GM12878 (cell line): ENCODE data around the gene SERINC5. TPM values are rescaled to one million over a fixed set of nuclear protein-coding genes. Genes with fewer than 3 reads are reported as not detected.
A peak's percentile ranks its signal among the peaks of the same experiment; 100 is the strongest.

Experiments
- ATAC-seq: fragments of 200-7000 bp; cut with Tn5 transposase; 3 replicates; pipeline ENCODE4 v1.9.1; 2020; ENCODE audit warnings: mild to moderate bottlenecking, moderate library complexity
- BruUV-seq: library from RNA; stranded (reverse); fragments of 400-500 nt; replicated peaks from 2 replicates; lab custom pipeline; 2021; lab: Mats Ljungman, UMichigan
- CTCF ChIA-PET: fragments of 300-600 bp; sonication (Branson Sonifier 250); formaldehyde crosslinking; extraction: SDS; loops from one replicate; lab custom pipeline; 2021; ENCODE audit warnings: inconsistent platforms; lab: Yijun Ruan, JAX
- POLR2A ChIA-PET: fragments of 350-600 bp; formaldehyde crosslinking; extraction: SDS; loops from one replicate; lab custom pipeline; 2021; ENCODE audit warnings: inconsistent platforms; lab: Charles Lee
- RAD21 ChIA-PET: fragments of 300-600 bp; sonication (Branson Sonifier 250); formaldehyde crosslinking; loops from one replicate; lab custom pipeline; 2023; ENCODE audit warnings: antibody characterized with exemption; ENCODE audit not compliant: unreplicated experiment; lab: Charles Lee
- SMC1A ChIA-PET: fragments of 300-600 bp; sonication (Branson Sonifier 250); formaldehyde crosslinking; loops from one replicate; lab custom pipeline; 2023; ENCODE audit not compliant: unreplicated experiment, uncharacterized antibody; lab: Charles Lee
- DNase-seq: peaks from one replicate; pipeline ENCODE4 v3.0.0-alpha.2; 2011; ENCODE audit warnings: low read depth, low spot score
- FAIRE-seq: peaks from 3 replicates; lab custom pipeline; 2011; peaks lifted over from hg19 to GRCh38; lab: Jason Lieb, UNC
- H2AFZ ChIP-seq: 2 replicates; pipeline ENCODE4 v1.6.0; 2011; ENCODE audit warnings: low read depth, low read length, control low read depth; ENCODE audit not compliant: control insufficient read depth
- H3K27ac ChIP-seq: 2 replicates; pipeline ENCODE4 v1.5.1; 2011; ENCODE audit warnings: control low read depth; ENCODE audit not compliant: control insufficient read depth, insufficient read depth
- H3K27me3 ChIP-seq, 2 experiments: replicated peaks in 1 of 2; 2 replicates each; pipeline versions ENCODE4 v1.6.0 to v1.6.1; 2011; ENCODE audit warnings: low read length in 1 of 2; ENCODE audit not compliant: control insufficient read depth in 2 of 2, insufficient read depth in 2 of 2
- H3K36me3 ChIP-seq, 2 experiments: 2 replicates each; pipeline ENCODE4 v1.5.1; 2011; ENCODE audit warnings: low read length in 1 of 2; ENCODE audit not compliant: control insufficient read depth in 2 of 2, insufficient read depth in 2 of 2
- H3K4me1 ChIP-seq: 2 replicates; pipeline ENCODE4 v1.6.1; 2011; ENCODE audit warnings: mild to moderate bottlenecking, low read length, moderate library complexity, mixed read lengths; ENCODE audit not compliant: control insufficient read depth, insufficient read depth
- H3K4me2 ChIP-seq: 2 replicates; pipeline ENCODE4 v1.6.0; 2011; ENCODE audit warnings: control low read depth; ENCODE audit not compliant: control insufficient read depth, insufficient read depth
- H3K4me3 ChIP-seq: fragments of 200-600 bp; sonication (generic); 2 replicates; pipeline ENCODE4 v1.5.1; 2016
- H3K79me2 ChIP-seq: 2 replicates; pipeline ENCODE4 v1.6.0; 2011; ENCODE audit warnings: low read length; ENCODE audit not compliant: control insufficient read depth, insufficient read depth
- H3K9ac ChIP-seq: 2 replicates; pipeline ENCODE4 v1.8.0; 2011; ENCODE audit warnings: low read length, control low read depth, mixed read lengths; ENCODE audit not compliant: control insufficient read depth, insufficient read depth
- H3K9me3 ChIP-seq: replicated peaks from 3 replicates; pipeline ENCODE4 v1.5.1; 2011; ENCODE audit warnings: mild to moderate bottlenecking, low read length; ENCODE audit not compliant: control insufficient read depth, insufficient read depth
- H4K20me1 ChIP-seq: 2 replicates; pipeline ENCODE4 v1.6.0; 2011; ENCODE audit not compliant: control insufficient read depth, insufficient read depth
- RAD21 ChIP-seq: IDR thresholded peaks from 2 replicates; pipeline ENCODE4 v1.6.1; 2011; ENCODE audit warnings: mild to moderate bottlenecking, low read depth, low read length, moderate library complexity; ENCODE audit not compliant: insufficient read depth
- RUNX3 ChIP-seq: IDR thresholded peaks from 2 replicates; pipeline ENCODE4 v1.6.1; 2012; ENCODE audit warnings: low read length, inconsistent platforms
- SMARCA5 ChIP-seq: fragments of 450-650 bp; IDR thresholded peaks from 2 replicates; pipeline ENCODE4 v1.6.1; 2017; ENCODE audit warnings: mild to moderate bottlenecking
- SMC3 ChIP-seq: IDR thresholded peaks from 2 replicates; pipeline ENCODE4 v1.6.1; 2011; ENCODE audit warnings: low read length, improper control_type of control experiment, borderline replicate concordance
- SUPT20H ChIP-seq: IDR thresholded peaks from 2 replicates; pipeline ENCODE4 v1.6.1; 2011; ENCODE audit warnings: low read depth, mild to moderate bottlenecking, low read length, moderate library complexity, borderline replicate concordance; ENCODE audit not compliant: control insufficient read depth
- YBX1 ChIP-seq: fragments of 450-650 bp; IDR thresholded peaks from 2 replicates; pipeline ENCODE4 v1.6.1; 2016; ENCODE audit warnings: antibody characterized with exemption
- WGBS: methylation state at CpG from one replicate; pipeline ENCODE4 v1.1.6; 2016; ENCODE audit warnings: low lambda C conversion rate; ENCODE audit not compliant: insufficient replicate concordance, insufficient coverage; ENCODE audit errors: missing lambda C conversion rate; 5-methylcytosine and 5-hydroxymethylcytosine counted together
- in situ Hi-C: fragments of 300-500 bp; cut with MboI; formaldehyde crosslinking; loops from 9 replicates; pipeline ENCODE4 v1.14.3; 2018; ENCODE audit warnings: mixed read lengths
- intact Hi-C: fragments of 100-400 bp; cut with micrococcal nuclease; formaldehyde crosslinking; loops from one replicate; pipeline ENCODE4 v1.14.2; 2022; ENCODE audit not compliant: unreplicated experiment
- polyA plus RNA-seq, 11 experiments: library from polyadenylated mRNA; depleted of rRNA in 4 of 11; unstranded in 6 of 11; stranded (reverse) in 5 of 11; fragments of >200 nt; fragmentation: Nextera tagmentation in 4 of 11; fragmentation: Illumina TruSeq in 1 of 11; extraction: Ambion mirVana in 4 of 11; extraction: Trizol in 1 of 11; gene quantifications; 1 replicate in 1 of 11; 2 replicates in 10 of 11; pipeline versions ENCODE4 v1.2.1 to v1.2.3, GENCODE V29; 2011 to 2016; ENCODE audit warnings: inconsistent platforms in 2 of 11, missing spikeins in 2 of 11, low read depth in 1 of 11
- total RNA-seq, 4 experiments: library from RNA; depleted of rRNA in 3 of 4; stranded (reverse); fragments of >200 nt in 3 of 4; fragmentation: Illumina TruSeq in 1 of 4; extraction: Trizol in 1 of 4; gene quantifications; 2 replicates each; pipeline versions ENCODE4 v1.2.1 to v1.2.3, GENCODE V29; 2013 to 2021
- TF ChIP-seq, protein P1 (sequence below), 3 experiments: IDR thresholded peaks in 2 of 3; conservative IDR thresholded peaks in 1 of 3; 2 replicates each; pipeline ENCODE4 v1.5.1; 2011; ENCODE audit warnings: low read depth in 3 of 3, low read length in 3 of 3, mild to moderate bottlenecking in 3 of 3, control low read depth in 2 of 3, moderate library complexity in 2 of 3, inconsistent platforms in 1 of 3, mixed read lengths in 1 of 3; ENCODE audit not compliant: control insufficient read depth in 2 of 3, insufficient read depth in 1 of 3; ENCODE audit errors: extremely low read depth in 1 of 3

SERINC5 gene
- total and polyA plus RNA-seq, 10 of the 15 experiments (the other 5 are each of a cell fraction or from before 2014, with no cell fraction given): 0.66 to 7.0 (median 2.8) TPM

DNA sequence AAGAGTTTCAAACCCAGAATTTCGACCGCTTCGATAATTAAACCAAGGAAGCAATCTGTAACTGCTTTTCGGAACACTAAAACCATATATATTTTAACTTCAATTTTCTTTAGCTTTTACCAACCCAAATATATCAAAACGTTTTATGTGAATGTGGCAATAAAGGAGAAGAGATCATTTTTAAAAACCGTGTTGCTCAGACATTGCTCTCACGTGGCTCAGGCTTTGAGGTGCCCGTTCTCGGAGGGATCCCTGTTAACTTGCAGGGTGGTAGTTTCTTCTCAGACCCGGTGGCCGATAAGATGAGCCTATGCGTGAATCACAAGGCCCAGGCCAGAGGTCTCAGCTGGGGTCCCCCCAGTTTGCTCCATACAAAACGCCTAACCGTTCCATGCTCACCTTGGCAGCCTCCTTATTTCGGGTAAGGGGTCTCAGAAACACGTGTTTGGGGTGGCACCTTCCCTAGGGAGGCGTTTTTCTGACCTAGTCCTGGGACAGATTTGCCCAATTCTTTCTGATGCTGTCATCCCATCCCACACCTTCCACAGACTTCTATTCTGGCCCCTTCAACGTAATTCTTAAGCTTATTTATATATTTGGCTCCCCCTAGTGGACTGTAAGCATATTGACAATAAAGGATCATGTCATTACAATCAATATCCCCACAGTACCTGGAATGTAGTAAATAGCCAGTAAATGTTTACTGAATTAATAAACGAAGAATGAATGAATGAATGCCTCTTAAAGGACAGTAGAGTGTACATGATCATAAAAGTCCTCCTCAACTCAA is 172.6 kb downstream of the SERINC5 start:
- CTCF ChIA-PET: interaction anchor here (0.5 to 3.2 kb wide), 79 partner anchors 9 to 1058 kb away, joined by 3 to 28 read pairs (median 4); partner anchors contain the start of gene MTX3
- SMC1A ChIA-PET: interaction anchor here (0.8 to 2.6 kb wide), 21 partner anchors 8 to 524 kb away, joined by 3 to 15 read pairs (median 4); no protein-coding TSS in a partner anchor
- H2AFZ ChIP-seq: no peak overlapping the region
- H3K27me3 ChIP-seq: no peaks in the 10 kb centered on the region
- POLR2A ChIA-PET: no interaction called here
- no peaks in the 10 kb centered on the region for H3K79me2 ChIP-seq
- ATAC-seq: peak; percentile 92
- no peak for DNase-seq
- TF ChIP-seq SMC3 (peak; percentile 52), RAD21 (peak; percentile 81), RUNX3 (no peak), SUPT20H (no peak), SMARCA5 (0 out of 2 replicates have a peak, but pooled peaks have one; percentile 24), YBX1 (no peak)
- TF ChIP-seq, protein P1, sequence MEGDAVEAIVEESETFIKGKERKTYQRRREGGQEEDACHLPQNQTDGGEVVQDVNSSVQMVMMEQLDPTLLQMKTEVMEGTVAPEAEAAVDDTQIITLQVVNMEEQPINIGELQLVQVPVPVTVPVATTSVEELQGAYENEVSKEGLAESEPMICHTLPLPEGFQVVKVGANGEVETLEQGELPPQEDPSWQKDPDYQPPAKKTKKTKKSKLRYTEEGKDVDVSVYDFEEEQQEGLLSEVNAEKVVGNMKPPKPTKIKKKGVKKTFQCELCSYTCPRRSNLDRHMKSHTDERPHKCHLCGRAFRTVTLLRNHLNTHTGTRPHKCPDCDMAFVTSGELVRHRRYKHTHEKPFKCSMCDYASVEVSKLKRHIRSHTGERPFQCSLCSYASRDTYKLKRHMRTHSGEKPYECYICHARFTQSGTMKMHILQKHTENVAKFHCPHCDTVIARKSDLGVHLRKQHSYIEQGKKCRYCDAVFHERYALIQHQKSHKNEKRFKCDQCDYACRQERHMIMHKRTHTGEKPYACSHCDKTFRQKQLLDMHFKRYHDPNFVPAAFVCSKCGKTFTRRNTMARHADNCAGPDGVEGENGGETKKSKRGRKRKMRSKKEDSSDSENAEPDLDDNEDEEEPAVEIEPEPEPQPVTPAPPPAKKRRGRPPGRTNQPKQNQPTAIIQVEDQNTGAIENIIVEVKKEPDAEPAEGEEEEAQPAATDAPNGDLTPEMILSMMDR (IDR thresholded peaks at IDR 0.05 in 2 of 3, conservative IDR thresholded peaks at IDR 0.05 in 1 of 3; ENCODE audit: control insufficient read depth in 2 of 3, extremely low read depth in 1 of 3, insufficient read depth in 1 of 3, low read depth in 3 of 3, low read length in 3 of 3): peak; percentile 41 to 69 (median 66); a peak in 5 of 6 replicates
- H3K27ac ChIP-seq: no peak overlapping the region
- no peak overlapping the region for H3K9ac ChIP-seq
- RAD21 ChIA-PET: interaction anchor here (0.5 to 2.3 kb wide), 21 partner anchors 9 to 1058 kb away, joined by 3 to 17 read pairs (median 3); partner anchors contain the start of gene MTX3
- intact Hi-C loops (loop anchor here (1.0 to 5.0 kb wide), 5 partner anchors 92 to 381 kb away; partner anchors contain the start of gene MTX3), in situ Hi-C loops (loop anchor here (5.0 kb wide), 1 partner anchor 521 kb away; no protein-coding TSS in a partner anchor)
- no peak overlapping the region for H3K4me3 ChIP-seq
- H4K20me1 ChIP-seq: no peaks in the 10 kb centered on the region
- H3K4me2 ChIP-seq: no peak overlapping the region
- H3K36me3 ChIP-seq: no peaks in the 10 kb centered on the region
- BruUV-seq: no TSS peak
- WGBS: 7% methylated on average over 19 of the region's 19 CpGs
- FAIRE-seq: peak; percentile 93
- no peaks in the 10 kb centered on the region for H3K4me1 ChIP-seq
- no peaks in the 10 kb centered on the region for H3K9me3 ChIP-seq
